Gastroesophageal sphincter (tissue), 3 donors: ENCODE results near the gene PMEL.
"Not testable (repeated sequence)": the region's sequence is repeated elsewhere in the genome, so short reads cannot be mapped to it uniquely, and the experiment has no call there.

Experiments used
- EP300 ChIP-seq: sonication (generic); formaldehyde crosslinking; IDR thresholded peaks from one replicate; pipeline ENCODE4 v1.6.1; 2017; ENCODE audit warnings: antibody characterized with exemption, mild to moderate bottlenecking
- POLR2A ChIP-seq, 2 donors: fragments of 450-650 bp; IDR thresholded peaks; one replicate each; pipeline ENCODE4 v1.6.1; 2017; ENCODE audit warnings: antibody characterized with exemption in 2 of 2, mild to moderate bottlenecking in 2 of 2, moderate library complexity in 1 of 2
- TF ChIP-seq, protein P1 (sequence below), 4 experiments: fragments of 200-600 bp in 2 of 4; fragments of 450-650 bp in 2 of 4; sonication (generic) in 1 of 4; IDR thresholded peaks; one replicate each; pipeline ENCODE4 v1.5.1; 2017 to 2019; ENCODE audit warnings: antibody characterized with exemption in 4 of 4, mild to moderate bottlenecking in 2 of 4, moderate library complexity in 2 of 4

DNA sequence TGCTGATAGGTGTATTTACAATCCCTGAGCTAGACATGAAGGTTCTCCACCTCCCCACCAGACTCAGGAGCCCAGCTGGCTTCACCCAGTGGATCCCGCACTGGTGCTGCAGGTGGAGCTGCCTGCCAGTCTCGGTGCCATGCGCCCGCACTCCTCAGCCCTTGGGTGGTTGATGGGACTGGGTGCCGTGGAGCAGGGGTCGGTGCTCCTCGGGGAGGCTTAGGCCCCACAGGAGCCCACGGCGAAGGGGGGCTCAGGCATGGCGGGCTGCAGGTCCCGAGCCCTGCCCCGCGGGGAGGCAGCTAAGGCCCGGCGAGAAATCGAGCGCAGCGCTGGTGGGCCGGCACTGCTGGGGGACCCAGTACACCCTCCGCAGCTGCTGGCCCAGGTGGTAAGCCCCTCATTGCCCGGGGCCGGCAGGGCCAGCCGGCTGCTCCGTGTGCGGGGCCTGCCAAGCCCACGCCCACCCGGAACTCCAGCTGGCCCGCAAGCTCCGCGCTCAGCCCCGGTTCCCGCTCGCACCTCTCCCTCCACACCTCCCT lies 34.2 kb upstream of the PMEL start:
- TF ChIP-seq, protein P1, sequence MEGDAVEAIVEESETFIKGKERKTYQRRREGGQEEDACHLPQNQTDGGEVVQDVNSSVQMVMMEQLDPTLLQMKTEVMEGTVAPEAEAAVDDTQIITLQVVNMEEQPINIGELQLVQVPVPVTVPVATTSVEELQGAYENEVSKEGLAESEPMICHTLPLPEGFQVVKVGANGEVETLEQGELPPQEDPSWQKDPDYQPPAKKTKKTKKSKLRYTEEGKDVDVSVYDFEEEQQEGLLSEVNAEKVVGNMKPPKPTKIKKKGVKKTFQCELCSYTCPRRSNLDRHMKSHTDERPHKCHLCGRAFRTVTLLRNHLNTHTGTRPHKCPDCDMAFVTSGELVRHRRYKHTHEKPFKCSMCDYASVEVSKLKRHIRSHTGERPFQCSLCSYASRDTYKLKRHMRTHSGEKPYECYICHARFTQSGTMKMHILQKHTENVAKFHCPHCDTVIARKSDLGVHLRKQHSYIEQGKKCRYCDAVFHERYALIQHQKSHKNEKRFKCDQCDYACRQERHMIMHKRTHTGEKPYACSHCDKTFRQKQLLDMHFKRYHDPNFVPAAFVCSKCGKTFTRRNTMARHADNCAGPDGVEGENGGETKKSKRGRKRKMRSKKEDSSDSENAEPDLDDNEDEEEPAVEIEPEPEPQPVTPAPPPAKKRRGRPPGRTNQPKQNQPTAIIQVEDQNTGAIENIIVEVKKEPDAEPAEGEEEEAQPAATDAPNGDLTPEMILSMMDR (IDR thresholded peaks at IDR 0.05) = not testable (repeated sequence)
- TF ChIP-seq EP300; POLR2A (IDR thresholded peaks at IDR 0.05): not testable (repeated sequence)
